Retina (tissue), 1 donor: ENCODE data around the gene SGF29.
"Not testable (repeated sequence)": the region's sequence is repeated elsewhere in the genome, so short reads cannot be mapped to it uniquely, and the experiment has no call there.

Experiments
- DNase-seq: peaks from one replicate; pipeline ENCODE4 v3.0.0-alpha.2; 2016

SGF29 gene

DNA sequence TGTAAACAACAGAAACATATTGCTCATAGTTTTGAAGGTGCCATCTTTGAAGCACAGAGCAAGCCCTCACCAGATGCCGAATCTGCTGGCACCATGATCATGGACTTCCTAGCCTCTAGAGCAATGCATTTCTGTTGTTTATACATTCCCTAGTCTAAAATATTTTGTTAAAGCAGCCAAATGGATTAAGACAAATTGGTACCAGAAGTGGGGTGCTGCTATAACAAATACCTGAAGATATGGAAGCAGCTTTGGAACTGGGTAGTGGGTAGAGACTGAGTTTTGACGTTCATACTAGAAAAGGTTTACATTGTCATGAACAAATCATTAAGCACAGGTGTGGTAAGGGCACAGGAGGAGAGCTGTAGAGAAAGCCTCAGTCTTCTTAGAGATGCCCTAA lies 13.6 kb downstream of the SGF29 start:
- no peak for DNase-seq

DNA sequence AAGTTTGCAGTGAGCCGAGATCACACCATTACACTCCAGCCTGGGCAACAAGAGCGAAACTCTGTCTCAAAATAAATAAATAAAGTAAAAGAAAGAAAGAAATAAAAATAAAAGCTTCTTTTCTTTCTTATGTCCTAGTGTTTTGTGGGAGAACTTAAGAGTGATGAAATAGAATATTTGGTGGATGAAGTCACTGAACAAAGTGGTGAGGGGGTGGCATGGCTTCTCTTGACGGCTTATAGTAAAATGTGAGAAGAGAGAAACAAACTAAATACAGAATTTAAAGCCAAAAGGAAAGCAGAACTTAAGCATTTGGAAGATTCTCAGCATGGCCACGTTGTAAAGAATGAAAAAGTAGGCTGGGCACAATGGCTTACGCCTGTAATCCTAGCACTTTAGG lies 15.3 kb downstream of the SGF29 start:
- no peak for DNase-seq

GRCh38 chr16:28569968-28570752 lies 16.4 kb downstream of the SGF29 start:
- no peak for DNase-seq

DNA sequence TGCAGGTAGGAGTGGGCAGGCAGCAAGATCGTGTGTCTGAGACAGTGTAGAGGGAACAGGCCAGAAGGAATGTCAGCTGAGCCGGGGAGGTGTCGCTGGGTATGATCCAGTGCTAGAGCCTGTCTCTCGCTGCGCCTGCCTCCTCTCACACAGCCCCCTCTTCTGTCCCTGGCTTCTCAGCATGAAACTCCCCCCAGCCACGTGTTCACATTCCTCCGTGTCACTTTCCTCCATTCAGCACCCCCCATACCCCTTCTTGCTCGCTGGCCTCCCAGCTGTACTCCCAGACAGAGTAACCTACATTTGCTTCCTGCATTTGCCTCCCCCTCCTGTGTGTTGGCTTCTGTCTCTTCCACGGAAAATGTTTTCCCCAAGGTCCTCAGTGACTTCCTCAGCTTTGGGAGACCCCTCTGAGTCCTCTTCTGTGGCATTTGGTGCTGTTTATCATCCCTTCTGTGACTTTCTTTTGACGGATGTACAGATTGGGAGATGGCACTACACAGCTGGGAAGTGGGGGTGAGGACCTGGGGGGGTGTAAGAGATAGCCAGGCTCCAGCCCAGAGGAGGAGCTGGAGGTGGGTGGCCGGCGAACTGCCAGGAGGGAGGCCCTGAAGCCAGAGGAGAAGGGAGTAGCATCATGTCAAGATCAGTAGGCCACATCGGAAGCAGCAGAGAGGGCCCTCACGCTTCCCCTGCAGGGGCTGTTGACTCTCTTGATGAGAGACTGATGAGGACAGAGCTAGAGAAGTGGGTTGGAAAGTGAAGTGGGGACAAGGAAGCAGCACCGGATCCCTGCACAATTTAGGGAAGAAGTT lies 19.2 kb downstream of the SGF29 start:
- DNase-seq: peak; percentile 76

- no peak for DNase-seq
These were observed 20.3 kb downstream of the SGF29 start for GRCh38 chr16:28573738-28574718.

- no peak for DNase-seq
These were observed 21.2 kb downstream of the SGF29 start for GRCh38 chr16:28574925-28575324.

DNA sequence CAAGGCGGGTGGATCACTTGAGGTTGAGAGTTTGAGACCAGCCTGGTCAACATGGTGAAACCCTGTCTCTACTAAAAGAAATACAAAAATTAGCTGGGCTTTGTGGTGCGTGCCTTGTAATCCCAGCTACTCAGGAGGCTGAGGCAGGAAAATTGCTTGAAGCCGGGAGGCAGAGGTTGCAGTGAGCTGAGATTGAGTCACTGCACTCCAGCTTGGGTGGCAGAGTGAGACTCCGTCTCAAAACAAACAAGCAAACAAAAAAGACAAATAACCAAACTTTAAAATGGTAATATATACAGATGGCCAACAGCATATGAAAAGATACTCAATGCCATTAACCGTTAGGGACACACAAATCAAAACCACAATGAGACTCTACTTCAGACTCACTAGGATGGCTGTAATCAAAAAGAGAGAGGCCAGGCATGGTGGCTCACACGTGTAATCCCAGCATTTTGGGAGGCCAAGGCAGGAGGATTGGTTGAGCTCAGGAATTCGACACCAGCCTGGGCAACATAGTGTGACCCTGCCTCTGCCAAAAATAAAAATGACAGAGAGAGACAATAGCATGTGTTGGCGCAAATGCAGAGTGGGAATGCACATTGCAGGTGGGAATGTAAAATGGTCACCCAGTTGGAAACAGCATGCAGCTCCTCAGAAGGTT lies 21.9 kb downstream of the SGF29 start:
- DNase-seq: no peak

- no peak for DNase-seq
These were observed 27.1 kb downstream of the SGF29 start for GRCh38 chr16:28580726-28581315.

GRCh38 chr16:28585674-28586073 lies 32.0 kb downstream of the SGF29 start:
- no peak for DNase-seq

- no peak for DNase-seq
These were observed 32.7 kb downstream of the SGF29 start for GRCh38 chr16:28586466-28586865.

DNA sequence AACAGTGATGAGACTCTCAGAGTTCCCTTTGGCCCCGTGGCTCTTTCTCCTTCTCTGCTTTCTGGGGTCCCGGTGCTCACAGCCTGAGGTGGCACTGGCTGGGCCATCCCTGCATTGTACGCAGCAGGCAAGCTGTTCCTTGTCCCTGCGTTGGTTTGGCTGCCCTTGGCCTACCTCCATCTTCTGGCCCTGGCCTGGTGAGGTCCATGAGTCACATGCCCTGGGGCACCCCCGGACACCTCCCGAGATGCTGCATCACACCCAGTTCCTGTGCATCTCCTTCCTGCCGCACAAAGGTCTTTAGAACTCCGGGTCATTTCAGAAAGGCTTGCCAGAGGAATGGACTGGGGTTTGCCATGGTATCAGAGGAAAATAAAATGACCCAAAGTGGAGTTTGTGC lies 33.7 kb downstream of the SGF29 start:
- no peak for DNase-seq

DNA sequence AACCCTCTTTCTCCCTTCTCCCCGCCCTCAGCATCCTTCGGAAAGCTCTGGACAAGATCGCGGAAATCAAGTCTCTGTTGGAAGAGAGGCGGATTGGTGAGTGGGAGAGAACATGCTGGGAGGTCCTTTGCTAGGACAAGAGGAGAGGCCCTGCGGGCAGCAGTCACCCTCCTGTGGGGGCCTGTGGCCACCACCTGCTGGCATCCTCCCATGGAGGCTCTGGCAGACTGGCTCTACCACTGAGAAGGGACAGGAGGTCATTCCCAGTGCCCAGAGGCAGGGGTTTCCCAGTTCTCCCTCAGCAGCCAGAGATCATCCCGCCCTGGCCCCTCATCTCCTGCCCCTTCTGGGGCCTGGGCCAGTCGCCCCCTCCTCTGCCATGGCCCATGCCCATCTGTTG lies 35.3 kb downstream of the SGF29 start:
- no peak for DNase-seq

DNA sequence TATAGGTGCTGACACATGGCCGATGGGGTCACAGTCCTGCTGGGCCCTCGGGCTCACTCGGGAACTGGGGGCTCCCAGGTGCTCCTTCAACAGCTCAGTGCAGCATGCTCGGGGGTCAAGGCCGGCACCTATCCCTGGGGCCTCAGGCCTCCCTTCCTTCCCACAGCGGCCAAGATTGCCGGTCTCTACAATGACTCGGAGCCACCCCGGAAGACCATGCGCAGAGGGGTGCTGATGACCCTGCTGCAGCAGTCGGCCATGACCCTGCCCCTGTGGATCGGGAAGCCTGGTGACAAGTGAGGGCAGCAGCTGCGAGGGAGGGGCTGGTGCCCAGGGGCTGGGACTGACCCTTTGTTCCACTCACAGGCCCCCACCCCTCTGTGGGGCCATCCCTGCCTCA lies 36.2 kb downstream of the SGF29 start:
- no peak for DNase-seq

- no peak for DNase-seq
These were observed 36.9 kb downstream of the SGF29 start for GRCh38 chr16:28590384-28591340.

- no peak for DNase-seq
These were observed 37.6 kb downstream of the SGF29 start for GRCh38 chr16:28591355-28591754.

GRCh38 chr16:28592511-28592910 lies 38.8 kb downstream of the SGF29 start:
- DNase-seq: no peak

- DNase-seq: no peak
These were observed 39.3 kb downstream of the SGF29 start for GRCh38 chr16:28592979-28593553.

DNA sequence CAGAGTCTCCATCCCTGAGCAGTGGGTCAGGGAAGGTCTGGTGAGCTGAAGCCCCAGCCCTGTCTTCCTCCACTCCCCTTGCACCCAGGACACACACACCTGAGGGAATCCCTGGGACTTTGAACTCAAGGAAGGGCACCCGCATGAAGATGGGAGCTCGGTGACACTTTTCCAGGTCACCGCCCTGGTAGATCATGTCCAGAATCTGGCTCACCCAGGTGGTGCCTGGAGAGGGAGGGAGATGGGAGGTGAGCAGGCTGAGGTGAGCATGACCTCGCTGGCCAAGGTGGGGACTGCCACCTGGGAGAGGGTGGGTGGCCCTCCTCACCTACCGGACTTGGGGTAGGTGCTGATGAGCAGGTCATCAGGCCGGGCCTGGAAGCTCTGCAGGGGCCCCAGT lies 41.7 kb downstream of the SGF29 start:
- not testable (repeated sequence) for DNase-seq

- DNase-seq: no peak
These were observed 42.5 kb downstream of the SGF29 start for GRCh38 chr16:28596115-28596630.
